HEK293 (cell line): ENCODE results near the gene WNT7A.
A peak's percentile ranks its signal among the peaks of the same experiment; 100 is the strongest.

Experiments
- CTCF ChIA-PET: fragments of 350-600 bp; formaldehyde crosslinking; extraction: SDS; loops from one replicate; lab custom pipeline; 2021; ENCODE audit warnings: antibody characterized with exemption; lab: Yijun Ruan, JAX
- POLR2A ChIA-PET: fragments of 300-600 bp; formaldehyde crosslinking; extraction: SDS; loops from one replicate; lab custom pipeline; 2020; ENCODE audit warnings: antibody characterized with exemption, inconsistent platforms; lab: Yijun Ruan, JAX
- H3K27ac ChIP-seq: fragments of 200-500 bp; sonication (Bioruptor generic); 2 replicates; pipeline ENCODE4 v1.5.1; 2014; ENCODE audit warnings: low read depth, low read length, control low read depth, inconsistent platforms; ENCODE audit errors: extremely low read depth
- H3K36me3 ChIP-seq, 2 experiments: fragments of 200-500 bp in 1 of 2; sonication (Bioruptor generic) in 1 of 2; 1 replicate in 1 of 2; 2 replicates in 1 of 2; pipeline ENCODE4 v1.5.1; 2014 to 2017; ENCODE audit warnings: inconsistent platforms in 2 of 2, low read length in 2 of 2; ENCODE audit not compliant: control insufficient read depth in 2 of 2, insufficient read depth in 1 of 2
- H3K4me1 ChIP-seq: fragments of 200-500 bp; sonication (Bioruptor generic); 2 replicates; pipeline ENCODE4 v1.5.1; 2014; ENCODE audit warnings: mild to moderate bottlenecking, low read length, inconsistent platforms; ENCODE audit not compliant: control insufficient read depth, insufficient read depth
- H3K4me3 ChIP-seq: 2 replicates; pipeline ENCODE4 v1.5.1; 2011; ENCODE audit warnings: low read depth, mild to moderate bottlenecking, control low read depth, low read length, moderate library complexity
- H3K9me3 ChIP-seq: fragments of 200-500 bp; sonication (Bioruptor generic); 2 replicates; pipeline ENCODE4 v1.5.1; 2014; ENCODE audit warnings: low read depth, low read length, inconsistent platforms; ENCODE audit not compliant: control insufficient read depth, insufficient read depth
- GLIS1 ChIP-seq: fragments of 450-650 bp; formaldehyde crosslinking; IDR thresholded peaks from 2 replicates; pipeline ENCODE4 v1.5.1; 2016; ENCODE audit warnings: missing biosample characterization, missing genetic modification characterization
- KLF17 ChIP-seq: fragments of 450-650 bp; formaldehyde crosslinking; IDR thresholded peaks from 2 replicates; pipeline ENCODE4 v1.5.1; 2016; ENCODE audit warnings: missing biosample characterization, missing genetic modification characterization
- KLF8 ChIP-seq: fragments of 450-650 bp; formaldehyde crosslinking; IDR thresholded peaks from 2 replicates; pipeline ENCODE4 v1.5.1; 2016; ENCODE audit warnings: missing biosample characterization, missing genetic modification characterization
- MYNN ChIP-seq: fragments of 450-650 bp; formaldehyde crosslinking; IDR thresholded peaks from 2 replicates; pipeline ENCODE4 v1.5.1; 2016; ENCODE audit warnings: missing biosample characterization, missing genetic modification characterization, borderline replicate concordance
- SCRT2 ChIP-seq: fragments of 450-650 bp; formaldehyde crosslinking; IDR thresholded peaks from 2 replicates; pipeline ENCODE4 v1.5.1; 2016; ENCODE audit warnings: missing biosample characterization, missing genetic modification characterization
- SP7 ChIP-seq: fragments of 450-650 bp; formaldehyde crosslinking; IDR thresholded peaks from 2 replicates; pipeline ENCODE4 v1.5.1; 2016; ENCODE audit warnings: missing biosample characterization, missing genetic modification characterization
- ZBTB6 ChIP-seq: fragments of 450-650 bp; formaldehyde crosslinking; IDR thresholded peaks from 2 replicates; pipeline ENCODE4 v1.5.1; 2017; ENCODE audit warnings: missing biosample characterization, missing genetic modification characterization
- ZBTB7A ChIP-seq: fragments of 450-650 bp; formaldehyde crosslinking; IDR thresholded peaks from 2 replicates; pipeline ENCODE4 v1.5.1; 2016; ENCODE audit warnings: low read depth, missing biosample characterization, missing genetic modification characterization
- ZFHX2 ChIP-seq: fragments of 450-650 bp; formaldehyde crosslinking; conservative IDR thresholded peaks from 2 replicates; pipeline ENCODE4 v1.5.1; 2016; ENCODE audit warnings: missing biosample characterization, missing genetic modification characterization
- ZIC2 ChIP-seq: fragments of 450-650 bp; formaldehyde crosslinking; IDR thresholded peaks from 2 replicates; pipeline ENCODE4 v1.5.1; 2016; ENCODE audit warnings: missing biosample characterization, missing genetic modification characterization
- ZNF112 ChIP-seq: fragments of 450-650 bp; formaldehyde crosslinking; IDR thresholded peaks from 2 replicates; pipeline ENCODE4 v1.5.0; 2017; ENCODE audit warnings: missing biosample characterization, missing genetic modification characterization
- ZNF175 ChIP-seq: fragments of 450-650 bp; formaldehyde crosslinking; IDR thresholded peaks from 2 replicates; pipeline ENCODE4 v1.5.1; 2016; ENCODE audit warnings: missing biosample characterization, missing genetic modification characterization
- ZNF280C ChIP-seq: fragments of 450-650 bp; formaldehyde crosslinking; IDR thresholded peaks from 2 replicates; pipeline ENCODE4 v1.5.1; 2016; ENCODE audit warnings: missing biosample characterization, missing genetic modification characterization
- ZNF366 ChIP-seq: fragments of 450-650 bp; formaldehyde crosslinking; conservative IDR thresholded peaks from 2 replicates; pipeline ENCODE4 v1.5.1; 2016; ENCODE audit warnings: missing biosample characterization, missing genetic modification characterization
- ZNF416 ChIP-seq: fragments of 450-650 bp; formaldehyde crosslinking; IDR thresholded peaks from 2 replicates; pipeline ENCODE4 v1.5.1; 2016; ENCODE audit warnings: missing biosample characterization, missing genetic modification characterization
- ZNF423 ChIP-seq: fragments of 450-650 bp; formaldehyde crosslinking; IDR thresholded peaks from 2 replicates; pipeline ENCODE4 v1.5.1; 2016; ENCODE audit warnings: missing biosample characterization, missing genetic modification characterization
- ZNF560 ChIP-seq: fragments of 450-650 bp; formaldehyde crosslinking; IDR thresholded peaks from 2 replicates; pipeline ENCODE4 v1.5.1; 2017; ENCODE audit warnings: missing biosample characterization, missing genetic modification characterization, borderline replicate concordance
- ZNF561 ChIP-seq: fragments of 450-650 bp; IDR thresholded peaks from 2 replicates; pipeline ENCODE4 v1.5.1; 2018; ENCODE audit warnings: missing biosample characterization, missing genetic modification characterization, borderline replicate concordance
- ZNF639 ChIP-seq: fragments of 450-650 bp; formaldehyde crosslinking; IDR thresholded peaks from 2 replicates; pipeline ENCODE4 v1.5.1; 2016; ENCODE audit warnings: missing biosample characterization, missing genetic modification characterization
- ZNF830 ChIP-seq: fragments of 450-650 bp; IDR thresholded peaks from 2 replicates; pipeline ENCODE4 v1.5.0; 2018; ENCODE audit warnings: missing biosample characterization, missing genetic modification characterization, low read depth, mild to moderate bottlenecking, moderate library complexity
- ZSCAN23 ChIP-seq: fragments of 450-650 bp; formaldehyde crosslinking; IDR thresholded peaks from 2 replicates; pipeline ENCODE4 v1.5.1; 2016; ENCODE audit warnings: missing biosample characterization, missing genetic modification characterization
- ZSCAN30 ChIP-seq: fragments of 450-650 bp; IDR thresholded peaks from 2 replicates; pipeline ENCODE4 v1.5.1; 2018; ENCODE audit warnings: missing biosample characterization, mild to moderate bottlenecking, missing genetic modification characterization, moderate library complexity
- ZXDB ChIP-seq: fragments of 450-650 bp; formaldehyde crosslinking; IDR thresholded peaks from 2 replicates; pipeline ENCODE4 v1.5.1; 2016; ENCODE audit warnings: missing biosample characterization, missing genetic modification characterization

Gene WNT7A

GRCh38 chr3:13856006-13856405 is 23.9 kb downstream of the WNT7A start (continued):
- TF ChIP-seq ZNF416 (no peak), ZBTB7A (tag by site-specific recombination) (no peak), ZSCAN23 (tag by site-specific recombination) (no peak), ZNF560 (tag by site-specific recombination) (no peak), KLF8 (tag by site-specific recombination) (no peak), ZNF280C (tag by site-specific recombination) (no peak), ZNF639 (no peak)

GRCh38 chr3:13854492-13854891 is 25.4 kb downstream of the WNT7A start:
- CTCF ChIA-PET, result interaction anchor here (0.6 to 1.4 kb wide), 2 partner anchors 20 to 197 kb away, joined by 3 to 6 read pairs; no protein-coding TSS in a partner anchor
- TF ChIP-seq ZNF561 (tag by site-specific recombination) (no peak), MYNN (tag by site-specific recombination) (no peak)
- POLR2A ChIA-PET, result no interaction called here

GRCh38 chr3:13853978-13854296 is 25.9 kb downstream of the WNT7A start:
- H3K27ac ChIP-seq, result no peak overlapping the region
- no peak overlapping the region for H3K4me3 ChIP-seq
- no peaks in the 10 kb centered on the region for H3K4me1 ChIP-seq
- H3K9me3 ChIP-seq, result no peaks in the 10 kb centered on the region
- CTCF ChIA-PET, result no interaction called here
- TF ChIP-seq ZNF366 (tag by site-specific recombination), result peak; percentile 62
- no peak for TF ChIP-seq ZNF830
- TF ChIP-seq KLF17 (tag by site-specific recombination), result peak; percentile 78
- TF ChIP-seq KLF8 (tag by site-specific recombination), result no peak
- TF ChIP-seq ZNF423 (tag by site-specific recombination), result no peak
- no peak for TF ChIP-seq ZFHX2 (tag by site-specific recombination)
- peak; percentile 35; the same call in 1 of the 2 replicates for TF ChIP-seq GLIS1
- TF ChIP-seq ZXDB (tag by site-specific recombination), result no peak
- TF ChIP-seq ZBTB6 (tag by site-specific recombination), result no peak
- peak; percentile 52 for TF ChIP-seq ZIC2 (tag by site-specific recombination)
- no peak for TF ChIP-seq ZSCAN30 (tag by site-specific recombination)
- no peak for TF ChIP-seq SP7 (tag by site-specific recombination)
- TF ChIP-seq ZBTB7A (tag by site-specific recombination), result no peak
- no peak for TF ChIP-seq ZNF175 (tag by site-specific recombination)
- peak; percentile 12; the same call in 1 of the 2 replicates for TF ChIP-seq SCRT2 (tag by site-specific recombination)
- TF ChIP-seq ZNF112 (tag by site-specific recombination), result no peak
- TF ChIP-seq, all 188 proteins: peak for 5
- H3K36me3 ChIP-seq, result no peaks in the 10 kb centered on the region
- POLR2A ChIA-PET, result no interaction called here

More at GRCh38 chr3:13854492-13854891, 25.4 kb downstream of the WNT7A start:
- H3K27ac ChIP-seq, result no peak overlapping the region
- no peaks in the 10 kb centered on the region for H3K9me3 ChIP-seq
- no peaks in the 10 kb centered on the region for H3K4me1 ChIP-seq
- no peak overlapping the region for H3K4me3 ChIP-seq
- no peaks in the 10 kb centered on the region for H3K36me3 ChIP-seq
